H1 (cell line): ENCODE measurements around the gene SNAI1. TPM values are rescaled to one million over a fixed set of nuclear protein-coding genes. Genes with fewer than 3 reads are reported as not detected.

Experiments used
- BACH1 ChIP-seq: IDR thresholded peaks from 2 replicates; pipeline ENCODE4 v1.6.1; 2012; ENCODE audit warnings: low read length, improper control_type of control experiment
- CBX8 ChIP-seq: fragments of 300-800, 300-1000 bp; sonication (generic); IDR thresholded peaks from 2 replicates; pipeline ENCODE4 v1.7.1; 2016; ENCODE audit warnings: low read depth, low read length, borderline replicate concordance
- CHD7 ChIP-seq: fragments of 300-600 bp; sonication (generic); IDR thresholded peaks from 2 replicates; pipeline ENCODE4 v1.7.1; 2012; ENCODE audit warnings: low read length, moderate library complexity, mild to moderate bottlenecking, inconsistent platforms; ENCODE audit not compliant: insufficient replicate concordance
- HDAC2 ChIP-seq, 2 experiments: fragments of 300-600 bp in 1 of 2; sonication (generic) in 1 of 2; IDR thresholded peaks; 2 replicates each; pipeline ENCODE4 v1.6.1; 2011 to 2012; ENCODE audit warnings: low read depth in 2 of 2, low read length in 2 of 2, mild to moderate bottlenecking in 2 of 2, moderate library complexity in 2 of 2, borderline replicate concordance in 1 of 2, inconsistent platforms in 1 of 2
- JUND ChIP-seq: IDR thresholded peaks from 2 replicates; pipeline ENCODE4 v1.6.1; 2011; ENCODE audit warnings: mild to moderate bottlenecking, improper control_type of control experiment, low read length
- RFX5 ChIP-seq: IDR thresholded peaks from 2 replicates; pipeline ENCODE4 v1.6.1; 2011; ENCODE audit warnings: low read depth, low read length, improper control_type of control experiment, borderline replicate concordance
- SP4 ChIP-seq: IDR thresholded peaks from 2 replicates; pipeline ENCODE4 v1.6.1; 2012; ENCODE audit warnings: low read length, inconsistent platforms
- TEAD4 ChIP-seq: IDR thresholded peaks from 2 replicates; pipeline ENCODE4 v1.6.1; 2012; ENCODE audit warnings: low read depth, low read length, inconsistent platforms, mixed read lengths
- polyA plus RNA-seq, 7 experiments: library from polyadenylated mRNA; depleted of rRNA in 3 of 7; stranded (reverse) in 5 of 7; unstranded in 2 of 7; fragments of >200 nt in 5 of 7; fragments of 200-250 nt in 2 of 7; gene quantifications; 1 replicate in 5 of 7; 2 replicates in 1 of 7; 4 replicates in 1 of 7; pipeline versions ENCODE4 v1.2.1 to v1.2.3, GENCODE V29; 2011 to 2013; ENCODE audit warnings: missing spikeins in 2 of 7, mixed read lengths in 2 of 7
- total RNA-seq: library from RNA; stranded (reverse); fragmentation: NEBNext Ultra II Directional; extraction: Animal tissue kit (Norgen Biotek cat#: 25700); gene quantifications from 2 replicates; pipeline ENCODE4 v1.2.1, GENCODE V29; 2021

Gene SNAI1
- total and polyA plus RNA-seq, 2 of the 8 experiments (the other 6 are each of a cell fraction or from before 2014, with no cell fraction given) = 6.5 to 8.0 TPM

DNA sequence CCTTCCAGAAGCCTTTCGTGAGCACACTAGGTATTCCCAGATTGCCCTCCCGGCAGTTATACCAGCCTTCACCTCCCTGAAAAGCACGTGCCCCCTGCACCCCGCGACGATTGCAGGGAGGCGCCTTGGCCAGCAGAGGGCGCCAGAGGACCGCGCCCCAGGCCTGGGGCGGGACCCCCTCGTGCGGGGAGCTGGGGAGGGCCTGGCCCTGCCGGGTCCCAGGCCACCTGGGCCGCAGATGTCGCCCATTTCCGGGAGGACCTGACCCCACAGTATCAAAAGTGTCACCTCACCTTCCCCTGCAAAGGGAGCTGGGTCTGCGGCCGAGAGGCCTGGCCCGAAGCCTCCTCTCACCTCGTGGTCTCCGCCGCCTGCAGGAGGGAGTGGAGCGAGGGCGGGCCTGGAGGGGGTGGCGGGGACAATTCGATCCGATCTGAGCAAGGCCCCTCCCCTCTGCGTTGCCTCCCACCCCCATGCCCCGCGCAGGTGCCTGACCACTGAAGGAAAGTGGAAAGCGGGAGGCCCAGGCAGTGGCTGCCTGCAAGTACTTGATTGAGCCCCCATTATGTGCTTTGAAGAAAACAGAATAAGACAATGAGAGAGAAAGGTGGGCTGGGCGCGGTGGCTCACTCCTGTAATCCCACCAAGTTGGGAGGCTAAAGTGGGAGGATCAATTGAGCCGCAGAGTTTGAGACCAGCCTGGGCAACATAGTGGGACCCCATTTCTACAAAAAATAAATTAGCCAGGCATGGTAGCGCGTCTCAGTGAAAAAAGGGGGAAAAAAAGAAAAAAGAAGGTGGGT lies 3.5 kb upstream of the SNAI1 start (continued):
- no peak for TF ChIP-seq CHD7
- no peak for TF ChIP-seq JUND
- no peak; the same call in 1 of the 2 replicates for TF ChIP-seq SP4
- TF ChIP-seq TEAD4 = 0 out of 2 replicates have a peak, but pooled peaks have one; percentile 5
- TF ChIP-seq HDAC2 (IDR thresholded peaks at IDR 0.05; ENCODE audit: borderline replicate concordance in 1 of 2, low read depth in 2 of 2, low read length in 2 of 2) = peak in 1 of 2 experiments; percentile 71; a peak in 1 of 4 replicates
- no peak for TF ChIP-seq BACH1
- TF ChIP-seq RFX5 = no peak
- no peak for TF ChIP-seq CBX8
- TF ChIP-seq, all 59 proteins: peak for 19
